HPDE6-E6E7 (cell line): Measurements from ENCODE around the gene METAP2.

ENCODE experiments used
- DNase-seq: peaks from one replicate; pipeline ENCODE4 v3.0.0; 2011; ENCODE audit warnings: missing footprints; ENCODE audit errors: extremely low spot score

METAP2 gene

DNA sequence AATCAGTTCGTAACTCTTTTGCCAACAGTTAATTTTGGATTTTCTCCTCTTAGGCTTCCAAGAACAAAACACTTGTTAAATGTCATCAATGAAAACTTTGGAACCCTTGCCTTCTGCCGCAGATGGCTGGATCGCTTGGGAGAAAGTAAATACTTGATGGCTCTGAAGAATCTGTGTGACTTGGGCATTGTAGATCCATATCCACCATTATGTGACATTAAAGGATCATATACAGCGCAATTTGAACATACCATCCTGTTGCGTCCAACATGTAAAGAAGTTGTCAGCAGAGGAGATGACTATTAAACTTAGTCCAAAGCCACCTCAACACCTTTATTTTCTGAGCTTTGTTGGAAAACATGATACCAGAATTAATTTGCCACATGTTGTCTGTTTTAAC is 39.6 kb downstream of the METAP2 start:
- no peak for DNase-seq

DNA sequence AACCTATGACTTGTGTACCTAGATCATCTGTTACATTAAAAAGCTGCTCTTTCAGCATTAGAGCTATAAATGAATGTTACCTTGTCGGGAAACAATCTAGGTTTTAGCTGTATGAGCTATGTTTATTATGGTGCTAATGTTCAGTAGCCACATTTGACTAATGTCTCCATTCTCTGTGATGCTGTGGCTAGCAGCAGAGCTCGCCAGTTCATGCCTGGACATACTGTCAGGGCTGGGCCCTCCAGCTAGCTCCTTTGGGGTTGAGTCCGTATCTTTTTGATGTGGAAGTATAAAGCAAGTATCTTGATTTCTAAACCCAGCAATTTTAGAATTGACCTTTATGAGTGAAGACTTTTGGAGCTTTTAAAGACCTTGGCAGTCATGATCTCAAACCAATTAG is 41.2 kb downstream of the METAP2 start:
- DNase-seq: no peak

DNA sequence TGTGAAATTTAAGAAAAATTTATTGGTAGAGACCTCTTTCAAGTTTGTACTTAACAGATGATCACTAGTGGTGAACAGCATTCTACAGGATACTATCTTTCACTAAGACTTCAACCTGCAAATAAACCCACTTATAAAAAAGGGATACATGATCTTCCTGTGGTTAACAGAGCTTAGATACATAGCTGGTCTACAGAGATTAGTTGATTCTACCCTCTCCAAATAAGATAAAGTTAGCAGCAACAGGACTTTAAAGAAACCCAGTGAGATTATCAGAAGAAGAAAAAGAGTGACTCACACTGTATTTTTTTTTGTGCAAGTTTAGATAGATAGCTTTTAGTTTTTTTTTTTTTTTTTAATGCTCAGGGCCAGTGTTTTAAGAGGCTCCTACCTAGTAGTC is 42.8 kb downstream of the METAP2 start:
- DNase-seq: no peak

DNA sequence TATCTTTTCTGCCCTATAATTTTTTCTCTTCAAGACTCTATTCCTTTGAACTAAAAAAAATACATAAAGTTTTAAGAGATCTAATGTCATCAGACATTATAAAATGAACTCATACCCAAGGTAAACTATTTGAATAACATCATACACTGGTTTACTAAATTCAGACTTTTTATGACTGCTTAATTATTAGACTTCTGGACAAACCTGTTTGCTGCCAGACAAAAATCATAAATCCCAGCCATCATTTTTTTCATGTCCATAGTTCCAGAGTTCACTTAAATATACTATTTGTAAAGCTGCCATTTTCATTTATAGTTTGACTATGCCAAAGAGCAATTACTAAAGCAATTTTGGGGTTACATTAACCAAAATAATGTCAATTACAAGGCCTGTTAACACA is 43.3 kb downstream of the METAP2 start:
- DNase-seq: no peak

DNA sequence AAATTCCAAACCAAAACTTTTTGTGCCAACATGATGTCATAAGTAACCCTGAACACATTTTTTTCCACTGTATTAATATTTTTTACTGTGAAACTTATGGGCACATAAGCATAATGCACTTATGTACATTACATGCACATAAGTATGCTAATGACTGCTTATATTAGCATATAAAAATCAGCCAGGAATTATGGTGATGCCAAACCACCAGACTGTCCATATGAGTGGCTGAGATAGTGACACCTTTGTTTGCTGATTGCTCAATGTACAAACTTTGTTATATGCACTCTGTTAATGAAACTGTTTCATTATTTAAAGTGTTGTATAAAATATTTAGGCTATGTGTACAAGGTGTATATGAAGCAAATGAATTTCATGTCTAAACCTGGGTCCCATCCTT is 45.0 kb downstream of the METAP2 start:
- DNase-seq: no peak

DNA sequence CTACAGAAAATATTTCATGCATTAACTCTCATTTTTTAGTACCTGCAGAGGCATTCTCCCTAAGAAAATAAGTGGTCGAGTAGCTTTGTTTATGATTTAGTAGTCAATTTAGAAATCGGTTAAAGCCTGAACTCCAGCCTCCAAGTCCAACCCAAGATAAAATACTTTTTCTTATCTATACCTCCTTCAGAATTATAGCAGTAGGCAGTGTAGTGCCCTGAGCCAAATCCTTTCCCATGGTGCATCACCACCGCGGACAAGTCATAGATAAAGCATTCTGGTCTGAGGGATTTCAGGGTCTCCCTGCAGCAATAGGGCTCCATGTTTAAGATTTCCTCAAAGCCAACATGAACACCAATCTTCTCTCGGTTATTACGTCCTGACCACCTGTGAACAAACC is 46.9 kb downstream of the METAP2 start:
- DNase-seq: no peak

DNA sequence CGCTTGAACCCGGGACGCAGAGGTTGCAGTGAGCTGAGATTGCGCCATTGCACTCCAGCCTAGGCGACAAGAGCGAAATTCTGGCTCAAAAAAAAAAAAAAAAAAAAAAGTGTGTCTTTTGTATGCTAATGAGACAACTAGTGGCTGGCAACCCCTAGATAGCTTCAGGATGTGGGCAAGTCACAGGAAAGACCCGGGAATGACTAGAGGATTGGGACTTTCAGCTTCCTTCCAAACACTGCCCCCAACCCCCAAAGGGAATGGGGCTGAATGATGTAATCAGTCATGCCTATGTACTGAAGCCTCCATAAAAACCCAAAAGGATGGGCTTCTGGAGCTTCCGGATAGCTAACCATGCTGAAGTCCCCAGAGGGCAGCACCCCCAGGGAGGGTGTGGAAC is 48.7 kb downstream of the METAP2 start:
- no peak for DNase-seq

DNA sequence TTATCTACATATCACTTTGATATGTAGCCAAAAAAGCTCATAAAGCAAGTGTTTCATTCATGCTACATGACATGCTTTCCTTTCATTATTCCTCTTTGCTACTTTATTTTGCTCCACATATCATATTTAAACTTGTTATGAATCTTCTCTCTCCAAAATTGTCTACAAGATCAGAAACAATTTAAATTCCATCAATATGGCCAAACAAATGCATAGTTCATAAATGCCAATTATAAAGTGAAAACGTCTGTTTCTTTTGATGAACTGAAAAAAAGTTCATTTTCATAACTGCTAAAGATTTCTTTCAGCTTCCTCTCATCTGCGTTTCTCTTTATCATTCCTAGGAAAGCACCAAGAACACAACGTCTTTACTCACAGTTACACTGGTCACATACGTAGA is 54.5 kb downstream of the METAP2 start:
- DNase-seq: no peak

DNA sequence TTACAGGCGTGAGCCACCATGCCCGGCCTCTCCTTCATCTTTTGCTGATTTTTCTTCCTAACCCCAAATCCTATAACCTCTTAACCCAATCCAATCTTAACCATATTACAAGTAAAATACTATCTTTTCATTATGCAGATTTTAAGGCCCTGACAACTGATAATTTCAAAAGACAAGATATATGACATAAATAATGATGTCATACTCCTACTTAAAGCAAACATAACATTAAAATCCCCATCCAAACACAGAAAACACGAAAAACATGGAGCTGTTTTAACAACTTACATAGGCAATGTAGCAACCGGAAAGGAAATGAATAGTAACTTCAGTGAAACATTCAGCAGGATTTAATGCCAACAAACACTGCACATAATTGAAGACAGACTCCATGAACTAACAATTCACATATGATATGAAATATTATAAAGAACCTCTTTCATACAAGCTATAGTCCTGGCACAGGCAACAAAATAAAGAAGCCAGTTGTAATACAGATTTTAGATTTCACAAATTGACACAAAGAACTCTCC is 55.8 kb downstream of the METAP2 start:
- no peak for DNase-seq

DNA sequence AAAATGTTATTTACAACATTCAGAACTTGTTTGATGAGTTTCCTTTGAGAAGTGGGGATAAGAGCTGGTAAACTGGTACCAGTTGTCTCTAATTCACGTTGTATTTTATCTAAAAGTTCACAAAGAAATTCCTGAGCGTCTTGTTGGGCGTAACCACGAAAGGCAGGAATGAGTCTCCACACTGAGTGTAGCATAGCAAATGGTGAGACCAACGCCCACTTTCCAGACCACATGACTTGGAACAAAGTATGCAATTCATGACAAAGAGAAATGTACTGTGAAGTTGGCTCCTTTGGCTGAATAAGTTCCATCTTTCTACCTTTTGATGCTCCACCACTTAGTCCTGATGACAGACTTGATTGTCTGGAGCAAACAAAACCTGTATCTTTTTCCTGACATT is 58.9 kb downstream of the METAP2 start:
- no peak for DNase-seq

DNA sequence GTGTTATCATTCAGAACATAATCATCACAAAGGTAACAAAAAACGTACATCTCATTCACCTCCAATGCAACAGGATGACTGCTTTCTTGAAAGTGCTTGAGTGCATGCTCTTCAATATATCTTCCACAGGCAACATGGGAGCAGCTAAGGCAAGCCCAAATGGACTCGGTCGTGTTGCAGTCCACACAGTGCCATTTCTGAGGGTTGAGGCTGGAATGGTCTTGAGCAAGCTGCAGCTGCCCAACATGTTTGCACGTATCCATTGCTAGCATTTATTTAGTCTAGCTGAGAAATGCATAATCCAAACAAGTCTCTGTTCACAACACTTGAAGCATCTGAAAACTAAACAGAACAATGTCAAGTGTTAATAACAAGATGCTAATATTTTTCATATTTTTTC is 60.0 kb downstream of the METAP2 start:
- DNase-seq: no peak

DNA sequence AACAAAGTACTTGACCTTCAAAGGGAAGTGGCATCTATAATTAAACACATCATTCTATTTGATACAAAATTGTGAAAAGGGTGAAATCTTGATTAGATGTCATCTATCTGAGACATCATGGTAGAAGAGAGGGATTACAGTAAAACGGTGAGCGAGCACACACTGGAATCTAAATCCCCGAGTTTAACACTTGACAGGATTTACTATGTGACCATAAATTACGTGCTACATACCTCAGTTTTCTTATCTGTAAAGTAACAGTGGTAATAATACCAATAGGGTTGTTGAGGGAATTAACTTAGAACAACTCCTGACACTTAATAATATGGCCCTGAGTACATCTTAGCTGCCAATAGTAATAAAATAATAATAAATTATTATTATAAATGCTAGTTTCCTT is 64.1 kb downstream of the METAP2 start:
- DNase-seq: no peak

DNA sequence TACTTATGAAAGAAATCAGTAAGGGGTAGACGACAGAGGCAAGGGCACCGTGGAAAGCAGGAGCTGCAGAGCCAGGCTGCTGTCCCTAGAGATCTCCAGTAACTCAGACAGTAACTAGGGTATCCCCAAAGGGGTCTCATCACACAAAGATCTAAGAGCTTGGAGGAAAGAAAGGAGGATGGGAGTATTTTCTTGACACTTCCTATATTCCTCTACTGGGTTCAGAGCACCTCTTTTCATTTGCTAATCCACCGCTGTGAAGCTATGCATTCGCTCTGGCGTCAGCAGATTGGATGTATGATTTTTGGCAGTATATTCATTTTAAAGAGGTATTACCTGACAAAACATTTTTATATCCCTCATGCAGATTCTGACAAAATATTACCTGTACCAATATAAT is 64.7 kb downstream of the METAP2 start:
- DNase-seq: no peak

DNA sequence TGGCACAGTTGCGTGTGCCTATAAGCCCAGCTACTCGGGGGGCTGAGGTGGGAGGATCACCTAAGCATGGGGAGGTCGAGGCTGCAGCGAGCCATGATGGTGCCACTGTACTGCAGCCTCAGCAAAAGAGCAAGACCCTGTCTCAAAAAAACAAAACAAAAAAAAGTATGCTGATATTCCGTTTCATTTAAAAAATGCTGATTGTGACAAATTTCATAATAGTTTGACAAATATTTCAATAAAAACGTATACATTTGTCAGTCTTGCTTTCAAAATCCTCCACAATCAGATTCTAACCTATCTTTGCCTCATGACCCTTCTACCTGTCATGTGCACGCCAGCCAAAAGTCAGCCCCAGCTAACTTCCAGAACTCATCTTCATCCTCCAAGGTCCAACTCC is 67.5 kb downstream of the METAP2 start:
- no peak for DNase-seq

DNA sequence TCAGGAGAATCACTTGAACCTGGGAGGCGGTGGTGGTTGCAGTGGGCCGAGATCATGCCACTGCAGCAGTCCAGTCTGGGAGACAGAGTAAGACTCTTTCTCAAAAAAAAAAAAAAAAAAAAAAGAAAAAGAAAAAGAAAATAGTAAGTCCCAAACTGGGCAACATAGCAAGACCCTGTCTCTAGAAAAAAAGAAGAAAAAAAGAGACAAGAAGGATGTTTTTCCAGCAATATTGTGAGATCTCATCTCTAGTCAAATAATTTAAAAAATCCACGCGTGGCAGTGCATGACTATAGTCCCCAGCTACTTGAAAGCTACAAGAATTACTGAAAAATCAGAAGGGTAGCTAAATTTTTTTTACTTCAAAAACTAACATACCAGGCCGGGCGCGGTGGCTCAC is 69.4 kb downstream of the METAP2 start:
- no peak for DNase-seq

DNA sequence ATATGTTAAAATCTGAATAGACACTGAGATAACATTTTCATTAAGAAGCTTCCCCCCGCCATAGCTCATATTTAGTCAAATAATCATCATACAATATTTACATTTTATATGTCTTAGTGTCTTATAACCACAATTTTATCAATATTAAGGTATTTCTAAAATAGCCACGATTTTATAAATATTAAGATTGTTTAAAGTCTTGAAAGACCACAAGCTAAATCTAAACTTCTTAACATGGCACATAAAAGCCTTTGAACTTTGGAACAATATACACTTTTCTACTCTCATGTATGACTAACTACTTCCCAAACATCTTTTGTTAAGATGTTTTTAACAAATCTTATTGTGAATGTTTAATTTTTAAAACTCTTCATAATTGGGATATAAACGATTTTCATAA is 70.8 kb downstream of the METAP2 start:
- no peak for DNase-seq

DNA sequence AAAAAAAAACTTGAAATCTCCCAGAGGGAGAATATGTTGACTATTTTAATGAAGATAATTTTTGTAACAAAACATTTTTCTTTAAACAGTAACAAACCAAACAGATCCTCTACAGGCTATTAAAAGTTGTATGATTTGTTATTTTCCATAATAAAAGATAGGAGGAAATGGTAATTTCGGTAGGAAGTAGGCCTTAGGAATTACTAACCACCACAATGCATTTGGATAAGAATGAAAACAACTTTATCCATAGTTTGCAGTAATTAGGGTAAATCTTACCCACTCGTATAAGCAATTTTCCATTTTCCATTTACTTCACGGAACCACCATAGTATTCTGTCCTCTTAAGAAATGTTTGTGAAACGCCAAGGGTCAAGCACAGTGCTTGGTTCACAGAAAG is 71.4 kb downstream of the METAP2 start:
- DNase-seq: no peak

DNA sequence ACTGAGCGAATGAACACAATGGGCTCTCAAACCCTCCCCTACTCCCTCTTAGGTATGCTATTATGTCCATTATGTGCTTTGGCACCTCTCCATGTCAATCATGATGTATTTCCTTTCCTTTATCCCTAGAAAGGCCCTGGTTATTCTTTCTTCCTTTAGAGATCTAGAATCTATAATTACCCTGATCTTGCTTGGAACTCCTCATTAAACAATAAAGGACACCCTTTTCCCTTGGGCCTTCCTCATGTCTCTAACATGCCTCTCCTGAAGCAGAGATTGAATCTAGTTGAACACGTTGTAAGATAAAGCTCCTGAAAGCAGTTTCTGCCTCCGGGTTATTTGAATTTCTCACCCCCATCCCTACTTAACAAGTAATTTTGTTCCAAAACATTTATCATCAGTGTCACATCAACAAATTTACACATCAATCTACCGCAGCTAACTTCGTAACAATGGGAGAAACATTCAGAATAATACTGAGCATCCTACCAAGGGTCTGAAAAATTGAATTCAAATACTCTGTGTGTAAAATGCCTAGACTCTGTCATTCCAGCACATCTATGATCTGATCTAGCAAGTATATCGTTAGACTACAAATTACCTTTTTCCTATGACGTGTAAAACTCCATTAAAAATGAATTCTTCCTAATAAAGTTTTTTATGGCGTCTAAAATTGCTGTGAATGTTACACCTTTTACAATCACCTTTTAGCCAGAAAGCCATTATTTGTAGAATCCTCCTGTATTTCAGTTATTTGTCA is 72.0 kb downstream of the METAP2 start:
- DNase-seq: no peak

DNA sequence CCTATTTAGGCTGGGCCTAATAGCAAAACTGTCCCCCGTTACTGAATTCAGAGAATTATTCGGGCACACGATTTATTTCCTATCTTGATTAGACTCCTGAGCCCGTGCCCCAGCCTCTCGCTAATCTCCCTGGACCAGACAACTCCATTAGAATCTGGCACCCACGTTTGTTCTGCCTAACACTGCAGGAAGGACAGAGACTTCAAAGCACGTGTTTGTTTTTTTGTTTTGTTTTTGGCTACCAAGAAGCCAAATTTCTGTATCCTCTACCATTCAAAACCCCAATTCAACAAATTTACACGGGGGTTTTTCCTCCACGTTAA is 72.5 kb downstream of the METAP2 start:
- DNase-seq: no peak

DNA sequence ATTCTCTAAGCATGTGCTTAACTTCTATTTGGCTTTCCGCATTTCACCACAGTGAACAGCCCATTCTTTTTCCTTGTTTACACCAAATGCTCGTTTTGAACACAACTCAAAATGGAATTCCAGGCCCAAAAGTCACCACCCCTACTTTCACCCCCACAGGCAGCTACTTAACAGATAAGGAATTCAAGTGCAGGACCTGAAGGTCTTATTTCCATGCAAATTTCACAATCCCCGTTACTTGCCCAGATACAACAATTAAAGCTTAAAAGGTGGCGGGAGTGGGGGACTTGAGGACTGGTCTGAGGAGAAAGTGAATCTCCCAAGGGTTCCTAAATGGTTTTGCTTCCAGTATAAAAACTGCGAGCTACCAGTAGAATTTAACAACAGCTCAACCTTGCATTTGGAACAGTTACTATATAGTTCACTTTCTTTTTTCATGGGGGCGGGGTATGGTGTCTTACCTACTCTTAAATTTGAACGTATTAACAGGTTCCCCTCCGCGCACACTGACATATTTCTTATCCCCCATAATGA is 73.6 kb downstream of the METAP2 start:
- no peak for DNase-seq

DNA sequence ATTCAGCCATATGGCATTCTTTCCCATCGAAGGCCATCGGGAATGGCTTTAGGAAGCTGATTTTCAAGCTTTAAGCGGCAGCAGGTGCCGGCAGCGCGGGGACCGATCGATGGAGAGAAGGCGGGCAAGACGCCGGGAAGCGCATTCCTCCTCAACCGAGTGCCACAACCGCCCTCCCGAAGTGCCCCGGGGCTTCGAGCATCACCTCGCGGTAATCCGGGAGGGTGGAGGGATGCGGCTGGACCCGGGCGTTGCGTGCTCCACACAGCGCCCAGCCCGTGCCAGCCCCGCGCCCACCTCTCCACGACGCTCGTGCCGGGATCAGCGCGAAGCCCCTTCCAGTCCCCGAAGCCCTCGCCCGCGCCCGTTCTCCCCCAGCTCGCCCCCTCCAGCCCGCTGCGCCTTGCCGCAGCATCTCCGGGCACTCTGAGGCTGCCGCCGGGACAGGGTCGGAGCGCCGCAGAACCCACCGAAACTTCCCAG is 74.1 kb downstream of the METAP2 start:
- DNase-seq: no peak

DNA sequence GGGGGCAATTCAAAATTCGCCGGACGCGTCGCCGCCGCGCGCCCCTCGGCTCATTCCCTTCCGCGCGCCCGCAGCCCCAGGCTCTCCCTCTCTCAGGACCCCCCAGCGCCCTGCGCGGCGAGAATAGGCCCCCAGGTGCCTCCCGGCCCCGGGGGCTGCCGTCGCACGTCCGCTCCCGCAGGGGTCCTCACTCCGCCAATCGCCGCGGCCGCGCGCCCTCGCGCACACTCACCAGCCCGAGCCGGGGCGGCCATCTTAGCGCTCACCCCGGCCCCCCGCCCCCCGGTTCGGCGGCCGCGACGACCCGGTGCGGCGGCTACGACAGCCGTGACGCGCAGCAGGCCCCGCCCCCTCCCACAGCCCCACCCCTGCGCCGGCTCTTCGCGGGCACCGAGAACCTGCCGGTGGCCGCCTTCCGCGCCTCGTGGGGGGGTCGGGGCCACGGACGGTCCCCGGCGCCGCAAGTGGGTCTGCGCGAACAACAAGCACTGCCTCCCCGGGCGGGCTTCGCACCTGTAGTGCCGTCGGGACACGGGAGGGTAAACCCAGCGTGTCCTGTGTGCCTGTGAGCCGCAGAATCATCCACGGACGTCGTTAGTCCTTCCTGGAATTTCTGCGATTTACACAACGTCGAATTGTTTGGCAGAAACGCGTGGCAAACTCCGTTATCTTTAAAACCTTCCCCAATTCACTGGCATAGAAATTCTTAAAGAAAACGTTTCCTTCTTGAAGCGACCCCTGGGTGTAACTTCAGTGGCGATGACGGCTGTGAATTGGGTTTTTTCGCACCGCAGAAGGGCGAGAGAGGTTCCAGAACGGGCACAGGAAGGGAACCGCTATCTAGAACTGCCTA is 74.8 kb downstream of the METAP2 start:
- no peak for DNase-seq
